Nephron progenitor cell (in vitro differentiated cells): Measurements from ENCODE around the gene APEX1.
"Not testable (repeated sequence)": the region's sequence is repeated elsewhere in the genome, so short reads cannot be mapped to it uniquely, and the experiment has no call there.

ENCODE experiments used
- DNase-seq: peaks from one replicate; pipeline ENCODE4 v3.0.0; 2021
- H3K27ac Mint-ChIP-seq: 2 replicates; pipeline ENCODE4 v1.8.0; 2021; ENCODE audit warnings: mild to moderate bottlenecking, moderate library complexity, mixed read lengths
- H3K27me3 Mint-ChIP-seq: 2 replicates; pipeline ENCODE4 v1.8.0; 2021; ENCODE audit warnings: mild to moderate bottlenecking, low read depth, mixed read lengths; ENCODE audit not compliant: poor library complexity
- H3K36me3 Mint-ChIP-seq: 2 replicates; pipeline ENCODE4 v1.8.0; 2021; ENCODE audit warnings: low read depth, mixed read lengths
- H3K4me1 Mint-ChIP-seq: 2 replicates; pipeline ENCODE4 v1.8.0; 2021; ENCODE audit warnings: mixed read lengths
- H3K4me3 Mint-ChIP-seq: 2 replicates; pipeline ENCODE4 v1.8.0; 2021; ENCODE audit warnings: mild to moderate bottlenecking, moderate library complexity, mixed read lengths
- H3K9me3 Mint-ChIP-seq: 2 replicates; pipeline ENCODE4 v1.8.0; 2021; ENCODE audit warnings: mild to moderate bottlenecking, moderate library complexity, mixed read lengths
- TF ChIP-seq, protein P1 (sequence below): fragments of 200-600 bp; sonication (generic); IDR thresholded peaks from 2 replicates; pipeline ENCODE4 v1.5.0; 2021; ENCODE audit warnings: antibody characterized with exemption

APEX1 gene

DNA sequence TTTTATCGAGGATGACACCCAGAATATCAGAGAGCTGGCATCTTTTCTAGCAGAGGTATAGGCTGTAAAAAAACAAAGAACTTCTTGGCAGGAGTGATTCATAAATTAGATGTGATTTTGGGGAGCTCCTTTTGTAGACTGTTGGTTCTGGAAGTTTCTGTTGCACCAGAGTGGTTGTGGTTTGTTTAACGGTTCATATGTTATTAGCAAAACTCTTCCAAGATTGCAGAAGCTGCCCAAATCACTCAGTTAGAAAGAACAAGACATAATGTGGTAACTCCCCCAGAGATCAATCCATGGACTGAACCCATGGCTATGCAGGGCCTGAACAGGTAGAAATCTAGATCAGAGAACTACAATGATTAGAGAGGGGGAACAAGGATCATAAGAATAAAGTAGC, 43.6 kb downstream of the APEX1 start:
- TF ChIP-seq, protein P1, sequence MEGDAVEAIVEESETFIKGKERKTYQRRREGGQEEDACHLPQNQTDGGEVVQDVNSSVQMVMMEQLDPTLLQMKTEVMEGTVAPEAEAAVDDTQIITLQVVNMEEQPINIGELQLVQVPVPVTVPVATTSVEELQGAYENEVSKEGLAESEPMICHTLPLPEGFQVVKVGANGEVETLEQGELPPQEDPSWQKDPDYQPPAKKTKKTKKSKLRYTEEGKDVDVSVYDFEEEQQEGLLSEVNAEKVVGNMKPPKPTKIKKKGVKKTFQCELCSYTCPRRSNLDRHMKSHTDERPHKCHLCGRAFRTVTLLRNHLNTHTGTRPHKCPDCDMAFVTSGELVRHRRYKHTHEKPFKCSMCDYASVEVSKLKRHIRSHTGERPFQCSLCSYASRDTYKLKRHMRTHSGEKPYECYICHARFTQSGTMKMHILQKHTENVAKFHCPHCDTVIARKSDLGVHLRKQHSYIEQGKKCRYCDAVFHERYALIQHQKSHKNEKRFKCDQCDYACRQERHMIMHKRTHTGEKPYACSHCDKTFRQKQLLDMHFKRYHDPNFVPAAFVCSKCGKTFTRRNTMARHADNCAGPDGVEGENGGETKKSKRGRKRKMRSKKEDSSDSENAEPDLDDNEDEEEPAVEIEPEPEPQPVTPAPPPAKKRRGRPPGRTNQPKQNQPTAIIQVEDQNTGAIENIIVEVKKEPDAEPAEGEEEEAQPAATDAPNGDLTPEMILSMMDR = no peak
- Mint-ChIP-seq H3K27me3 (peaks cover 10% of the 10 kb centered on the region), H3K36me3 (no peaks in the 10 kb centered on the region), H3K27ac (no peak overlapping the region), H3K4me1 (peaks cover 24% of the 10 kb centered on the region), H3K4me3 (no peak overlapping the region), H3K9me3 (peaks cover 17% of the 10 kb centered on the region)
- DNase-seq = no peak

DNA sequence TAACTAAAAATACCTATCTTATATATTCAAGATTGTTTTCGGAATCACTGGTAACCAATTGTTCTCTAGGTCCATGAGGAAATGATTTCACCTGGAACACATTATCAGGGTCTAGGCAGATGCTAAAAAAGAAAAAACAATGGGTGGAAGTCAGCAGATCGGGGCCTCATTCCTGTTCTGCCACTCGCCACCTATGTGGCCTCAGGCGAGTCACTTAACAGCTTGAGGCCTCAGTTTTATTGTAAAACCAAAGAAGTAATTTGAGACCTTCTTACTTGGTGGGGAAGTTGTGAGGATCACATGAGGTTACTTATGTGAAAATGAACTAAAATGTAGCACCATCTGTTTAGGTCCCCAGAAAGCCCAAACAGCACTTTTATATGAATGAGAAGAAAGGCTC, 44.1 kb downstream of the APEX1 start:
- Mint-ChIP-seq H3K4me3 (no peak overlapping the region), H3K27ac (no peak overlapping the region), H3K36me3 (no peaks in the 10 kb centered on the region), H3K27me3 (peaks cover 10% of the 10 kb centered on the region), H3K9me3 (peaks cover 22% of the 10 kb centered on the region), H3K4me1 (peaks cover 29% of the 10 kb centered on the region)
- TF ChIP-seq, protein P1 = no peak
- DNase-seq = no peak

DNA sequence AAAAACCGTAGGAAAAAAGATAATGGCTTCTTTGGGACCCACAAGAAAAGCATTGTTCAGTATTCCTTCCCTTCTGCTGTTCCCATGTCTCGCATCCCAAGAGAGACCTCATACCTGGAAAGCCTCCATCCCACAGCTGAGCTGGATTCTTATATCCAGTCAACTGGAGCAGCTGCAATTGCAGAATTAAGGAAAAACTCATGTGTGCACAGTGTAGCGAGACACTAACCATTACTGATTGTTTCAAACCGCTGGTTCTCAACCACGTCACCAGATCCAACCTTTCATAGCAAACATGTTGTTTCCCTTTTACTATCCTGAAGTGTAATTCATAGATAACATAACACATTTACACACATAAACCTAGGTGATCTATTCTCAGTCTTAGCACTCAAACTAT, 44.9 kb downstream of the APEX1 start:
- Mint-ChIP-seq H3K4me3 (no peak overlapping the region), H3K4me1 (peaks cover 30% of the 10 kb centered on the region), H3K9me3 (peaks cover 23% of the 10 kb centered on the region), H3K36me3 (no peaks in the 10 kb centered on the region), H3K27ac (no peak overlapping the region), H3K27me3 (peaks cover 8% of the 10 kb centered on the region)
- DNase-seq = no peak
- TF ChIP-seq, protein P1 = no peak

DNA sequence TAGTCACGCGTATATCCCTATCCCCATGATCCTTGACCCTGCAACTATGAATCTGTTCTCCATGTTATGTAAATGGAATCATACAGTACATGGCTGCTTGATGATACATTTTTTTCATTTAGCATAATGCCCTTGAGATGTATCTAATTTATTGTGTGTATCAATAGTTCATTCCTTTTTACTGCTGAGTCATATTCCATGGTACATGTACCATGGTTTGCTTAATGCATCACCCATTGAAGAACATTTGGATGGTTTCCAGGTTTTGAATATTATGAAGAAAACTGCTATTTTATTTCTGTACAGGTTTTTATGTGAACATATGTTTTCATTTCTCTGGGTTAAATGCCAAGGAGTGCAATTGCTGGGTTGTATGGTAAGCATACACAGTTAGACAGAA, 46.3 kb downstream of the APEX1 start:
- DNase-seq = no peak
- Mint-ChIP-seq H3K4me3 (no peak overlapping the region), H3K4me1 (peaks cover 30% of the 10 kb centered on the region), H3K9me3 (peaks cover 13% of the 10 kb centered on the region), H3K27me3 (peaks cover 8% of the 10 kb centered on the region), H3K36me3 (no peaks in the 10 kb centered on the region), H3K27ac (no peak overlapping the region)
- TF ChIP-seq, protein P1 = no peak

DNA sequence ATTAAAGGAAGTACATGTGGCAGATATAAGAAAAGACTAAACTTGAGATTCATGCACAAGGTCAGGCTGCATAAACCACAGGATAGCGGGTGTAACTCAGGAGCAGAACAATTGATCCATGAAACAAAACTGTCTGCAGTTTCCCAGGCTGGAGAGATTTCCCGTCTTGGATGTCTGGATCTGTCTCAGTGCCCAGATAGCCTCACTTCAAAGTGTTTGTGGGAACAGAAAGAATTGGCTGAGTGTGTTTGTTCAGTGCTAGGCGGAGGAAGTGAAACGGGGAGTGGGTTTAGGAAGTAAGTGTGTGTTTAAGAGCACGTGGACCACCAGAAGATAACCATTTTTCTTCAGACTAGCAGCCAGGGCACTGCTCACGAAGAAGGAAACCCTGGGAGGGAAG, 48.9 kb downstream of the APEX1 start:
- Mint-ChIP-seq H3K36me3 (no peaks in the 10 kb centered on the region), H3K9me3 (peaks cover 21% of the 10 kb centered on the region), H3K27ac (peak overlapping the region; percentile 4), H3K4me1 (peaks cover 24% of the 10 kb centered on the region), H3K27me3 (peaks cover 3% of the 10 kb centered on the region), H3K4me3 (peak overlapping the region; percentile 7)
- no peak for DNase-seq
- TF ChIP-seq, protein P1 = no peak

DNA sequence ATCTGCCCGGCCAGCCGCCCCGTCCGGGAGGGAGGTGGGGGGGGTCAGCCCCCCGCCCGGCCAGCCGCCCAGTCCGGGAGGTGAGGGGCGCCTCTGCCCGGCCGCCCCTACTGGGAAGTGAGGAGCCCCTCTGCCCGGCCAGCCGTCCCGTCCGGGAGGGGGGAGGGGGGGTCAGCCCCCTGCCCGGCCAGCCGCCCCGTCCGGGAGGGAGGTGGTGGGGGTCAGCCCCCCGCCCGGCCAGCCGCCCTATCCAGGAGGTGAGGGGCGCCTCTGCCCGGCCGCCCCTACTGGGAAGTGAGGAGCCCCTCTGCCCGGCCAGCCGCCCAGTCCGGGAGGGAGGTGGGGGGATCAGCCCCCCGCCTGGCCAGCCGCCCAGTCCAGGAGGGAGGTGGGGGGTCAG, 51.2 kb downstream of the APEX1 start:
- H3K4me1 Mint-ChIP-seq, DNase-seq, H3K27me3 Mint-ChIP-seq, H3K27ac Mint-ChIP-seq, H3K4me3 Mint-ChIP-seq, H3K36me3 Mint-ChIP-seq: not testable (repeated sequence)
- H3K9me3 Mint-ChIP-seq = peaks cover 21% of the 10 kb centered on the region

DNA sequence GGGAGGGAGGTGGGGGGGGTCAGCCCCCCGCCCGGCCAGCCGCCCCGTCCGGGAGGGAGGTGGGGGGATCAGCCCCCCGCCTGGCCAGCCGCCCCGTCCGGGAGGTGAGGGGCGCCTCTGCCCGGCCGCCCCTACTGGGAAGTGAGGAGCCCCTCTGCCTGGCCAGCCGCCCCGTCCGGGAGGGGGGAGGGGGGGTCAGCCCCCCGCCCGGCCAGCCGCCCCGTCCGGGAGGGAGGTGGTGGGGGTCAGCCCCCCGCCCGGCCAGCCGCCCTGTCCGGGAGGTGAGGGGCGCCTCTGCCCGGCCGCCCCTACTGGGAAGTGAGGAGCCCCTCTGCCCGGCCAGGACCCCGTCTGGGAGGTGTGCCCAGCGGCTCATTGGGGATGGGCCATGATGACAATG, 51.7 kb downstream of the APEX1 start:
- peaks cover 12% of the 10 kb centered on the region for H3K4me1 Mint-ChIP-seq
- peaks cover 21% of the 10 kb centered on the region for H3K9me3 Mint-ChIP-seq
- H3K36me3 Mint-ChIP-seq, DNase-seq, H3K4me3 Mint-ChIP-seq, H3K27me3 Mint-ChIP-seq, H3K27ac Mint-ChIP-seq: not testable (repeated sequence)
